Measurements from ENCODE around the gene EMD.

EMD gene

DNA sequence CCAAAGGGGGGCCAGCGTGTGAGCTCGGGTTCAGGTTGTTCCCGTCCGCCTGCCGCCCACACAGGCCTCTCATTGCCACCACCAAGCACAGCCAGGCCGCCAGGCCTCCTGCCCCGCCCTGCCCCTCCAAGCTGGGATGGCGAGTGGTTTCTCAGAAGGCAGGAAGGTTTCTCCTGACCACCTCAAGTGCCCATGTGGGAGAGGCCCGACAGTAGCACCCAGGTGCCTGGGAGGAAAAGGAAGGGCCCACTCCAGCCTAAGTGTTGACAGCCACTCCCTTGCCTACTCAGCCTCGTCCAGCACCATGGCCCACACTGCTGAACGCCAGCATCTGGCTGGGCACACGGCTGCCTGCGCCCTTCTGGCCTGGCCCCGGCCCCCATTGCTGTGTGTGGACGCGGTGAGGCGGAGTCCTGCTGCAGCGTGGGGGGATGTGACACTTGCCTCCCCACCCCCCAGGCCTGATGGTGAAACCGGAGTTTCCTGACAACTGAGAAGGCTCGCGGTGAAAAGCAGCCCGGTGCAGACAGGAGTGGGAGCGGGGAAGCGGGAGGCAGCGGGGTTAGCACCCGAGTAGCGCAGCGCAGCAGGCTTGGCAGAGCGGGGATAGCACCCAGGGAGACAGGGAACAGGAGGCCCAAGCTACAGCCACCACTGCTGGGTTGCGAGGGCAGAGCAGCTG lies 23.9 kb upstream of the EMD start:
- no peak for DNase-seq (ENCODE audit: low spot score)

- DNase-seq (ENCODE audit: low spot score) = no peak
These were observed 23.3 kb upstream of the EMD start for GRCh38 chrX:154355776-154356140.

- no peak for DNase-seq (ENCODE audit: low spot score)
These were observed 22.5 kb upstream of the EMD start for GRCh38 chrX:154356596-154356995.

DNA sequence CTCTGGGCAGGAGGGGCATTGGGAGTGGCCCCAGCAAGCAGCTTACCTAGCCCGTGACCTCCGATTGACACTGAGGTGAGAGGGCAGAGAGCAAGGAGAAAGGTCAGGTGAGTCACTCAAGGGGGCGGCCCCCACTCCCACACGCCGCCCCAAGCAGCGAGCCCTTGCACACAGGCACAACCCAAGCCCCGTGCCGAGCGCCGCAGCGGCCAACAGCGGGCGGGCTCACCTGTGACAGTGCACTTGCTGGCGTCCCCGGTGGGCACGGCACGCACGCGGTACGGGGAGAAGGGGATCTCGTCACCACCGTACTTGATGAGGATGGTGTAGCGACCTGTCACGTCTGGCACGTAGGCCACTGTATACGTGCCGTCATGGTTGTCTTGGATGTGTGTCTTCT lies 21.9 kb upstream of the EMD start:
- DNase-seq (ENCODE audit: low spot score) = no peak

- DNase-seq (ENCODE audit: low spot score) = no peak
These were observed 21.1 kb upstream of the EMD start for GRCh38 chrX:154358011-154358410.

- no peak for DNase-seq (ENCODE audit: low spot score)
These were observed 20.3 kb upstream of the EMD start for GRCh38 chrX:154358829-154359228.

GRCh38 chrX:154359362-154360154 lies 19.5 kb upstream of the EMD start:
- no peak for DNase-seq (ENCODE audit: low spot score)

DNA sequence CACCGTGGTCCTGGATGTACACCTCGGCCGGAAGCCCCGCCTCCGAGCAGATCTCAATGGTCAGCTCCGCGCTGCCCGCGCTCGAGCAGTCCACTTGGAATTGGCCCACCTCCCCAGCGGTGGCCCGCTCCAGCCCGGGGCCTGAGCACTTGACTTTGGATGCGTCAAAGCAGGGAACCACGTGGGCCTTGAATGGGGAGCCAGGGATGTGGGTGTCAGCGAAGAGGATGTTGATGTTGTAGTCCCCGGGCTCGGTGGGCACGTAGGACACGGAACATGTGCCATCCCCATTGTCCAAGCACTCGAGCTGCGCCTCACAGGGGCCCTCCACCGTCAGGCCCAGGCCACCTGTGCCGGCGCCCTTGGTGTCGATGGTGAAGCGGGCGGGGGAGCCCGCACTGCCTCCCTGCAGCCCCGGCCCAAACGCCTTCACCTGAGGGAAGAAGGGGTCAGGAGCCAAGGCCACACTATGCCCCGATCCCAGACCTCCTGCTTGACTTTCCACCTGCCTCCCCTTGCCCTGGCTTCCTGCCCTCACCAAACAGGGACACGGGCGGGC lies 18.9 kb upstream of the EMD start:
- no peak for DNase-seq (ENCODE audit: low spot score)

DNA sequence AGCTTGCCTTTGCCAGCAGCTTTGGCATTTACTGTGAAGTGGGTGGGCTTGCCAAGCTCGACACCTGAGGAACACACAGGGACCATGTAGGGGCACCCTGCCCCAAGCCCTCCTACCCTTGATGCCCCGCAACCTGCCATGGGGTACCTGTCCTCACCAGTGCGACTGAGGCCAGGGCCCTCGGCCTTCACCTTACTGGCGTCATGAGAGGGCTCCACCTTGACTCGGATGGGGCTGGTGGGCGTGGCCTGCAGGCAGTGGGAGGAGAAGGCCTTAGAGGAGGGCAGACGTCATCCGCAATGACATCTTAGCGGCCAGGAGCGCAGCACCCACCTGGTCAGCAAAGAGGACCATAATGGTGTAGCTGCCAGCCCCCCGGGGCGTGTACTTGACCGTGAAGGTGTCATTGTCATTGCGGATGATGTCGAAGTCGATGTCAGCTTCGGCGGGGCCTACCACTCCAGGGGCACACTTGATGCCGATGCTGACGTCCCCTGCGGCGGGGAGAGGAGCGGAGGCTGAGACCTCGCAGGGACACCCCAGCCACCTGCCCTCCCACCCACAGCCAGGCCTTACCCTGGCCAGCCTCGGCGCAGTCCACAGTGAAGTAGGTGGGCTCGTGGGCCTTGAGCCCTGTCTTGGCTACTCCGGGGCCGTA lies 16.9 kb upstream of the EMD start:
- DNase-seq (ENCODE audit: low spot score) = no peak

- no peak for DNase-seq (ENCODE audit: low spot score)
These were observed 15.2 kb upstream of the EMD start for GRCh38 chrX:154363706-154364439.

- DNase-seq (ENCODE audit: low spot score) = no peak
These were observed 14.0 kb upstream of the EMD start for GRCh38 chrX:154365052-154365600.

- DNase-seq (ENCODE audit: low spot score) = no peak
These were observed 13.0 kb upstream of the EMD start for GRCh38 chrX:154365997-154366665.

DNA sequence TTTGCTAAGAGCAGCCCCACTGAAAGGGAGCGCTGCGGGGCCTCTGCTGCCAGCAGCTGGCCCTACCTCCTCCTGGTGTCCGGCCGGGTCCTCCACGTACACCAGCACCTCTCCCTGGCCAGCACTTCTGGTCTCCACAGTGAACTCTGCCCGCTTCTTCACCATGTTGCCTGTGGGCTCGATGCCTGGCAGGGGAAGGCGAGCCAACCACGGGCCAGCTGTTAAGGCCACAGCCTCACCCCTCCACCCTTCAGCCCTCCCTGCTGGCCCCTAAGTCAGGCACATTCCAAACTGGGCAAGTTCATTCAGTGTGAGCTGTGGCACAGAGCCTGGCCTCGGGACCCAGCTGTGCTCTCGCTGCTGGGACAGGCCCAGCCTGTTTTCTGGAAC lies 12.4 kb upstream of the EMD start:
- no peak for DNase-seq (ENCODE audit: low spot score)

DNA sequence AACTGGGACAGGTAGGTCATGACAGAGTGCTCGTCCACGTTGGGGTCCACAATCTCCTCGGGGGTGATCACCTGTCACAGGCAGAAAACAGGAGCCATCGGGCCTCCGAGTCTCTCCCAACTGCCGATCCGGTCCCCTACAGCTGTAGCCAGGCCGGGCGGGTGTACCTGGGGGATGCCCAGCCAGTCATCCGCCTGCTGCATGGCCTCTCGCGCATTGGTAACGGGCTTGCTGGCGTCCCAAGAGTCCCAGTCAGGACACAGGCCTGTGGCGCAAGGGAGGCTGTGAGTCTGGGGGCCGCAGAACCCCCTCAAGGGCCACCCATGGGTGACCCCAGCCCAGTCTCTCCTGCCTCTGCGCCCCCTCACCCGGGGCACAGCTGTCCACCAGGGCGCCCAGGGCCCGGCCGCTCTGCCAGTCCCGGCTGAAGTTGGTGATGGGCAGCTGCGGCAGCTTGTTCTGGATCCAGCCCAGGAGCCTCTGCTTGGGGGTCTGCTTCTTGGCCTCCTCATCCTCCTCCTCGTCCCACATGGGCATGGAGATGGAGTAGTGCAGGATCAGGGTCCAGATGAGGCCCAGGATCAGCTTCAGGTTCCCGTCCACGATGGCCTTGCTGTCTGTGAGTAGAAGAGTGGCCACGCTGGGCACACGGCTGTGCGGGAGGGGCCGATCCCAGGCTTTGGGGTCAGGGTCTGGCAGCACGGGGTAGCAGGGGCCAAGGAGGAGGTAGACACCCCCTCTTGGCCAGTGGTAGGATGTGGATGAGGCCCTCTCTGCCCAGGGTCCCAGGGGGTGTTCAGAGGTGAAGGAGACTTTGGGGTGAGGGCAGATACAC lies 11.4 kb upstream of the EMD start:
- no peak for DNase-seq (ENCODE audit: low spot score)

- DNase-seq (ENCODE audit: low spot score) = peak; percentile 97
These were observed 10.3 kb upstream of the EMD start for GRCh38 chrX:154368630-154369448.

GRCh38 chrX:154369449-154370299 lies 9.4 kb upstream of the EMD start:
- DNase-seq (ENCODE audit: low spot score) = peak; percentile 93

GRCh38 chrX:154370300-154371016 lies 8.6 kb upstream of the EMD start:
- no peak for DNase-seq (ENCODE audit: low spot score)
